GM18868 (cell line): Measurements from ENCODE around the gene FSTL4.

Experiments used
- ATAC-seq: cut with Tn5 transposase; IDR thresholded peaks from one replicate; pipeline ENCODE4 v1.9.1; 2021; ENCODE audit warnings: mild to moderate bottlenecking, moderate library complexity; ENCODE audit not compliant: unreplicated experiment

Gene FSTL4

GRCh38 chr5:133155326-133155969 lies 456.9 kb downstream of the FSTL4 start:
- ATAC-seq = no peak

- no peak for ATAC-seq
Measured at GRCh38 chr5:133154274-133155075, 457.9 kb downstream of the FSTL4 start.

- no peak for ATAC-seq
Measured at GRCh38 chr5:133150909-133151544, 461.3 kb downstream of the FSTL4 start.

- ATAC-seq = no peak
Measured at GRCh38 chr5:133149345-133149744, 463.0 kb downstream of the FSTL4 start.

GRCh38 chr5:133147815-133148567 lies 464.4 kb downstream of the FSTL4 start:
- ATAC-seq = no peak

- no peak for ATAC-seq
Measured at GRCh38 chr5:133147411-133147810, 464.9 kb downstream of the FSTL4 start.
